OCI-LY1 (cell line): ENCODE data around the gene DCLRE1A.

Experiments used
- CTCF ChIP-seq: fragments of 200-600 bp; sonication (generic), shearing (Covaris generic); IDR thresholded peaks from 2 replicates; pipeline ENCODE4 v1.5.1; 2017; ENCODE audit warnings: mild to moderate bottlenecking, antibody characterized with exemption, low read length, moderate library complexity, mixed read lengths
- EZH2 ChIP-seq: fragments of 200-600 bp; sonication (generic), shearing (Covaris generic); IDR thresholded peaks from 2 replicates; pipeline ENCODE4 v1.8.0; 2017; ENCODE audit warnings: borderline replicate concordance, mixed run types, mild to moderate bottlenecking, antibody characterized with exemption, low read length, moderate library complexity, mixed read lengths

GRCh38 chr10:113801569-113801968 lies 52.3 kb downstream of the DCLRE1A start:
- TF ChIP-seq CTCF: no peak
- no peak for TF ChIP-seq EZH2
